Liver (tissue), 3 donors: ENCODE measurements around the gene VAPB.

ENCODE experiments used
- CTCF ChIP-seq: fragments of 150-350 bp; IDR thresholded peaks from 2 replicates; pipeline ENCODE4 v1.5.1; 2017; ENCODE audit warnings: improper control_type of control experiment, low read depth, low read length; ENCODE audit not compliant: missing input control
- EGR1 ChIP-seq, 2 donors: IDR thresholded peaks; 2 replicates each; pipeline ENCODE4 v1.6.1; 2016 to 2018; ENCODE audit warnings: antibody characterized with exemption in 2 of 2, low read depth in 2 of 2
- YY1 ChIP-seq: IDR thresholded peaks from 2 replicates; pipeline ENCODE4 v1.6.1; 2016; ENCODE audit warnings: antibody characterized with exemption, mild to moderate bottlenecking
- donor health status: healthy.
- donor health status: healthy.

GRCh38 chr20:58434326-58434725 is 45.3 kb downstream of the VAPB start:
- TF ChIP-seq CTCF (no peak), YY1 (no peak), EGR1 (IDR thresholded peaks at IDR 0.05; ENCODE audit: low read depth in 2 of 2) (no peak)
